ENCODE measurements around the gene DOHH. TPM values are rescaled to one million over a fixed set of nuclear protein-coding genes. Genes with fewer than 3 reads are reported as not detected.

DOHH gene
- polyA plus RNA-seq, 1 donor (not counting 4 experiments of a cell fraction or from before 2014, with no cell fraction given), result 4.2 TPM

DNA sequence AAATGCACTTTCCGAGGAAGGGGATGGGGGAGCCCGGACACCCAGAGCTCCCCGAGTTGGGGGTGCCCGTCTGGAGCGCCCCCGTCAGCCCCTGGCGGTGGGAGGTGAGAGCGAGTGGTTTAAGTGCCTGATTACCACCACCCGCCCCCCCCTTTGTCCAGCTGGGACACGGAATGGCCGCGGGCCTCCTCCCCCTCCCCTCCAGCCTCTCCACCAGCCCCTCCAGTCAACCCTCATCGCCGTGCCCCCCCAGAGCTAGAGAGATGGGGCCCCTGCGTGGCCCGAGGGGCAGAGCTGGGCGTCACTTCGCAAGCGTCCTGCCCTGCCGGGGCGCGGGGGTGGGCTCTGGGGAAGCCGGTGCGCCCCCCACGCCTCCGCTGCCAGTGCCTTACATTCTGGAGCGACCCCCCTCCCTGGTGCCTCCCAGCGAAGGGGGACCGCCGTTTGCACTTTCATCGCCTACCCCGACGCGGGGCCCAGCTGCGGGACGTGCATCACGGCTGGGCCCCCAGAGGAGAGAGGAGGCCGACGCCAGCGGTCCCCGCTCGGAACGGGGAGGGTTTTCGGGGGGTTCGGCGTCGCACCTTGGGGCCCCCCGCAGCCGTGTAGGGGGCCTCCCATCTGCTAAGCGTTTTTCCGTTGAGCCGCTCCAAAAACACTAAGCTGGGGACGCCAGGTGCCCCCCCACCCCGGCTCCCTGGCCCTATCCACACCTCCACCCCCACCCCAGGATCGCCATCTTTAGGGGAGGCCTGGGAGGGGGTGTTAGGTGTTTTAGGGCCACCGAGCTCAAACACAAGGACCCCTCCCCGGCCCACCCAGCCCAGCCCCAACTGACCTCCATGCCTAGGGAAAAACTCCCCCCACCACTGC, 36.5 kb downstream of the DOHH start:
- Histone ChIP-seq H3K9me3 (ENCODE audit: control insufficient read depth, low read depth, low read length) (peaks cover 2% of the 10 kb centered on the region), H3K27ac (ENCODE audit: control insufficient read depth, insufficient read depth, low read length) (no peak overlapping the region), H3K9ac (ENCODE audit: control insufficient read depth, extremely low read depth, insufficient read depth, low read length) (no peak overlapping the region)

DNA sequence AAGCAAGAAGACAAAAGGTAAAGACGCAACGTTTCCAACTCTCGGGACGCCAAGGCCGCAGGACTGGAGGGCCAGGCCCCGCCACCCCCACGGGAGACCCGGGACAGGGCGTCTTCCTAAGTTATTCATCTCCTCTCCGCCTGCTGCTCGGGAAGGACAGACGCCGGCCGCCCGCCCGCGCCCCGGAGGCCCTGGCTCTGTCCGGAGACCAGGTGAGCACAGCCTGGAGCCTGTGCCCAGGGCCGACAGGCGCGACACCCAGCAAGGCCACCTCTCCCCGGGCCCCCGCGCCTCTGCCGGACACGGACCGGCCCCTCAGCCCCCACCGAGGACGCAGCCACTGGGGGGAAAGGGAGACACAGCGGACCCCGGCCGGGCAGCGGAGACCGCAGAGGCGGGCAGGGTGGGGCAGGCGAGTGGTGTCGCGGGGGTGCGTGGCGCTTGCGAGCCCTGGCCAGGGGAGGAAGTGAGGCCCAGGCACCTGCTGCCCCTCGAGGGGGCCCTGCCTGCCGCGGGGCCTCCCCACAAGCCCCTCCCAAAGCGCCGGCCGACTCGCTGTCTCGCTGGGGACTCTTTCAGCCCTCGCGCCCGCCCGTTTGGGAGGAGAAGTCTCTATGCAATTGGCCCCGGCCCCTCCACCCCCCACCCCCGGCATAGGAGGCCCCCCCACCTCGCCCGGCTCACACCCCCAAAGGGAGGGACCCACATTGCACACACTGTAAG, 37.3 kb downstream of the DOHH start:
- Histone ChIP-seq H3K27ac (ENCODE audit: control insufficient read depth, insufficient read depth, low read length) (no peak overlapping the region), H3K4me2 (ENCODE audit: control insufficient read depth, extremely low read depth, insufficient read depth, low read depth, low read length) (no peak overlapping the region), H3K27me3 (ENCODE audit: control insufficient read depth, extremely low read depth, insufficient read depth, low read length) (no peaks in the 10 kb centered on the region), H3K9me1 (ENCODE audit: control insufficient read depth, extremely low read depth, insufficient read depth, low read length) (no peaks in the 10 kb centered on the region), H3K4me1 (ENCODE audit: control insufficient read depth, extremely low read depth, insufficient read depth, low read length) (no peaks in the 10 kb centered on the region), H3K79me2 (ENCODE audit: control insufficient read depth, insufficient read depth, low read length) (no peaks in the 10 kb centered on the region), H4K20me1 (ENCODE audit: control insufficient read depth, extremely low read depth, insufficient read depth, low read length) (no peaks in the 10 kb centered on the region), H3K9me3 (ENCODE audit: control insufficient read depth, low read depth, low read length) (peaks cover 2% of the 10 kb centered on the region), H3K9ac (ENCODE audit: control insufficient read depth, extremely low read depth, insufficient read depth, low read length) (no peak overlapping the region), H3K36me3 (ENCODE audit: control insufficient read depth in 2 of 2, extremely low read depth in 1 of 2, insufficient read depth in 2 of 2, low read length in 2 of 2) (peaks cover 2 to 5% of the 10 kb centered on the region in 2 experiments), H2AFZ (ENCODE audit: control insufficient read depth, low read length) (no peak overlapping the region), H3K4me3 (ENCODE audit: control insufficient read depth in 2 of 3, extremely low read depth in 1 of 3, insufficient read depth in 2 of 3, low read depth in 1 of 3, low read length in 3 of 3) (no peak overlapping the region)
- no peak for TF ChIP-seq EZH2 (IDR thresholded peaks at IDR 0.05; ENCODE audit: low read length)
- dilution Hi-C loops (cut with MboI; ENCODE audit: extremely low pct_ligation_motif_present, low sequenced_read_pairs), result no loop called here
- FAIRE-seq (no peak), DNase-seq (ENCODE audit: low read depth, low spot score) (no peak)

More for the DNA sequence above, 36.5 kb downstream of the DOHH start:
- Histone ChIP-seq H3K4me3 (ENCODE audit: control insufficient read depth in 2 of 3, extremely low read depth in 1 of 3, insufficient read depth in 2 of 3, low read depth in 1 of 3, low read length in 3 of 3) (no peak overlapping the region), H4K20me1 (ENCODE audit: control insufficient read depth, extremely low read depth, insufficient read depth, low read length) (no peaks in the 10 kb centered on the region), H3K27me3 (ENCODE audit: control insufficient read depth, extremely low read depth, insufficient read depth, low read length) (no peaks in the 10 kb centered on the region), H3K4me2 (ENCODE audit: control insufficient read depth, extremely low read depth, insufficient read depth, low read depth, low read length) (no peak overlapping the region), H3K4me1 (ENCODE audit: control insufficient read depth, extremely low read depth, insufficient read depth, low read length) (no peaks in the 10 kb centered on the region), H3K9me1 (ENCODE audit: control insufficient read depth, extremely low read depth, insufficient read depth, low read length) (no peaks in the 10 kb centered on the region), H2AFZ (ENCODE audit: control insufficient read depth, low read length) (no peak overlapping the region), H3K36me3 (ENCODE audit: control insufficient read depth in 2 of 2, extremely low read depth in 1 of 2, insufficient read depth in 2 of 2, low read length in 2 of 2) (peaks cover 2 to 5% of the 10 kb centered on the region in 2 experiments), H3K79me2 (ENCODE audit: control insufficient read depth, insufficient read depth, low read length) (no peaks in the 10 kb centered on the region)
- no peak for FAIRE-seq
- dilution Hi-C loops (cut with MboI; ENCODE audit: extremely low pct_ligation_motif_present, low sequenced_read_pairs), result no loop called here
- no peak for DNase-seq (ENCODE audit: low read depth, low spot score)
- TF ChIP-seq CTCF (optimal IDR thresholded peaks at IDR 0.05 in 1 of 3, IDR thresholded peaks at IDR 0.05 in 1 of 3, conservative IDR thresholded peaks at IDR 0.05 in 1 of 3; ENCODE audit: extremely low read depth in 1 of 3, insufficient read depth in 2 of 3, low read length in 3 of 3) (no peak), EZH2 (IDR thresholded peaks at IDR 0.05; ENCODE audit: low read length) (no peak)

Measured in keratinocyte (primary cell).